ENCODE measurements around the gene NMT1.
"Not testable (repeated sequence)": the region's sequence is repeated elsewhere in the genome, so short reads cannot be mapped to it uniquely, and the experiment has no call there.

The NMT1 gene

GRCh38 chr17:45038728-45039634 is 22.1 kb upstream of the NMT1 start:
- DNase-seq: no peak

- DNase-seq: no peak
Observed at GRCh38 chr17:45040459-45040858, 20.7 kb upstream of the NMT1 start.

GRCh38 chr17:45042346-45043120 is 18.6 kb upstream of the NMT1 start:
- no peak for DNase-seq

GRCh38 chr17:45043813-45044540 is 17.1 kb upstream of the NMT1 start:
- DNase-seq: no peak

GRCh38 chr17:45046537-45047125 is 14.5 kb upstream of the NMT1 start:
- no peak for DNase-seq

GRCh38 chr17:45048795-45049563 is 12.1 kb upstream of the NMT1 start:
- DNase-seq: no peak

- DNase-seq: no peak
Observed at GRCh38 chr17:45050481-45051059, 10.5 kb upstream of the NMT1 start.

- peak; percentile 93 for DNase-seq
Observed at GRCh38 chr17:45051060-45051719, 9.9 kb upstream of the NMT1 start, which contains the start of gene DCAKD. TSS of gene DCAKD (minus strand) at chr17:45051632. CDS start at chr17:45034885, 16,747 bp downstream.

GRCh38 chr17:45051720-45052051 is 9.4 kb upstream of the NMT1 start:
- not testable (repeated sequence) for DNase-seq

- peak; percentile 67 for DNase-seq
Observed at GRCh38 chr17:45052052-45052772, 8.9 kb upstream of the NMT1 start.

GRCh38 chr17:45060382-45060796 is 728 bp upstream of the NMT1 start:
- DNase-seq: no peak

- no peak for DNase-seq
Observed at GRCh38 chr17:45061606-45062205, 589 bp downstream of the NMT1 start.

- DNase-seq: no peak
Observed at GRCh38 chr17:45063198-45063597, 2.1 kb downstream of the NMT1 start.

- no peak for DNase-seq
Observed at GRCh38 chr17:45067637-45068036, 6.5 kb downstream of the NMT1 start.

- DNase-seq: no peak
Observed at GRCh38 chr17:45070001-45070400, 8.9 kb downstream of the NMT1 start.

- no peak for DNase-seq
Observed at GRCh38 chr17:45070809-45071208, 9.7 kb downstream of the NMT1 start.

- DNase-seq: no peak
Observed at GRCh38 chr17:45073414-45074070, 12.4 kb downstream of the NMT1 start.

GRCh38 chr17:45077643-45078042 is 16.5 kb downstream of the NMT1 start:
- DNase-seq: no peak

GRCh38 chr17:45081047-45081703 is 20.1 kb downstream of the NMT1 start:
- no peak for DNase-seq

All from retina (tissue), 1 donor.